GM18870 (cell line): ENCODE results near the gene CD80.
"Not testable (repeated sequence)": the region's sequence is repeated elsewhere in the genome, so short reads cannot be mapped to it uniquely, and the experiment has no call there.

Experiments used
- ATAC-seq: cut with Tn5 transposase; IDR thresholded peaks from one replicate; pipeline ENCODE4 v1.9.1; 2021; ENCODE audit warnings: moderate library complexity; ENCODE audit not compliant: unreplicated experiment

The CD80 gene

GRCh38 chr3:119559441-119559963 lies at the start of gene CD80:
TSS of gene CD80 (minus strand) at chr3:119559614. CDS start at chr3:119557728, 1,886 bp downstream.
- peak; percentile 37 for ATAC-seq

- ATAC-seq = no peak
Measured at GRCh38 chr3:119608405-119609000, 49.1 kb upstream of the CD80 start.

GRCh38 chr3:119604878-119605277 lies 45.5 kb upstream of the CD80 start:
- no peak for ATAC-seq

GRCh38 chr3:119602676-119603075 lies 43.3 kb upstream of the CD80 start:
- ATAC-seq = no peak

GRCh38 chr3:119601154-119601553 lies 41.7 kb upstream of the CD80 start:
- ATAC-seq = peak; percentile 9

GRCh38 chr3:119600732-119601131 lies 41.3 kb upstream of the CD80 start:
- ATAC-seq = peak; percentile 41

- ATAC-seq = no peak
Measured at GRCh38 chr3:119599558-119600174, 40.3 kb upstream of the CD80 start.

GRCh38 chr3:119598410-119599098 lies 39.1 kb upstream of the CD80 start:
- ATAC-seq = peak; percentile 56

GRCh38 chr3:119597548-119598288 lies 38.3 kb upstream of the CD80 start, which contains the start of gene PLA1A:
TSS of gene PLA1A (plus strand) at chr3:119597885. CDS start at chr3:119597914, 29 bp downstream.
- peak; percentile 6 for ATAC-seq

- no peak for ATAC-seq
Measured at GRCh38 chr3:119596398-119596797, 37.0 kb upstream of the CD80 start.

GRCh38 chr3:119595639-119596334 lies 36.4 kb upstream of the CD80 start:
- ATAC-seq = no peak

GRCh38 chr3:119594929-119595328 lies 35.5 kb upstream of the CD80 start:
- not testable (repeated sequence) for ATAC-seq

GRCh38 chr3:119594066-119594465 lies 34.7 kb upstream of the CD80 start:
- ATAC-seq = no peak

GRCh38 chr3:119592861-119593260 lies 33.4 kb upstream of the CD80 start:
- ATAC-seq = no peak

GRCh38 chr3:119590706-119591105 lies 31.3 kb upstream of the CD80 start:
- no peak for ATAC-seq

GRCh38 chr3:119589102-119589773 lies 29.8 kb upstream of the CD80 start:
- ATAC-seq = no peak

GRCh38 chr3:119588112-119588511 lies 28.7 kb upstream of the CD80 start:
- no peak for ATAC-seq

- no peak for ATAC-seq
Measured at GRCh38 chr3:119586733-119587172, 27.3 kb upstream of the CD80 start.

- ATAC-seq = no peak
Measured at GRCh38 chr3:119585856-119586570, 26.6 kb upstream of the CD80 start.
